HG02943 (cell line): ENCODE measurements around the gene TYRO3.

ENCODE experiments used
- ATAC-seq: cut with Tn5 transposase; IDR thresholded peaks from one replicate; pipeline ENCODE4 v1.9.1; 2021; ENCODE audit warnings: mild to moderate bottlenecking, low read depth, moderate library complexity; ENCODE audit not compliant: unreplicated experiment

The TYRO3 gene

GRCh38 chr15:41558400-41559238 lies at the start of gene TYRO3:
Gene TYRO3, plus strand, starts transcription at chr15:41559212. Its CDS starts 46 bp downstream, at chr15:41559258.
- ATAC-seq: no peak

- ATAC-seq: no peak
These were observed 48.3 kb upstream of the TYRO3 start for GRCh38 chr15:41510728-41511127.

- no peak for ATAC-seq
These were observed 47.6 kb upstream of the TYRO3 start for GRCh38 chr15:41511331-41511898.

GRCh38 chr15:41511899-41512369 lies 47.1 kb upstream of the TYRO3 start:
- no peak for ATAC-seq

- ATAC-seq: no peak
These were observed 46.5 kb upstream of the TYRO3 start for GRCh38 chr15:41512512-41512939.

- no peak for ATAC-seq
These were observed 46.0 kb upstream of the TYRO3 start for GRCh38 chr15:41512940-41513505.

- ATAC-seq: no peak
These were observed 45.3 kb upstream of the TYRO3 start, which contains the start of gene LTK for GRCh38 chr15:41513506-41514227. Gene LTK, minus strand, starts transcription at chr15:41513827. Its CDS starts 118 bp downstream, at chr15:41513709.

- ATAC-seq: no peak
These were observed 41.0 kb upstream of the TYRO3 start for GRCh38 chr15:41517895-41518449.

- no peak for ATAC-seq
These were observed 38.4 kb upstream of the TYRO3 start for GRCh38 chr15:41520636-41521035.

- ATAC-seq: no peak
These were observed 37.4 kb upstream of the TYRO3 start for GRCh38 chr15:41521614-41522013.

GRCh38 chr15:41523097-41523496 lies 35.9 kb upstream of the TYRO3 start:
- no peak for ATAC-seq

GRCh38 chr15:41530363-41530956 lies 28.6 kb upstream of the TYRO3 start:
- ATAC-seq: no peak

GRCh38 chr15:41535544-41535943 lies 23.5 kb upstream of the TYRO3 start:
- ATAC-seq: no peak

GRCh38 chr15:41536866-41537265 lies 22.1 kb upstream of the TYRO3 start:
- no peak for ATAC-seq

- ATAC-seq: no peak
These were observed 15.5 kb upstream of the TYRO3 start for GRCh38 chr15:41543521-41543870.

- no peak for ATAC-seq
These were observed 14.4 kb upstream of the TYRO3 start for GRCh38 chr15:41544650-41545015.

GRCh38 chr15:41545218-41545617 lies 13.8 kb upstream of the TYRO3 start:
- no peak for ATAC-seq

- ATAC-seq: no peak
These were observed 11.9 kb upstream of the TYRO3 start for GRCh38 chr15:41546851-41547786.

- no peak for ATAC-seq
These were observed 8.8 kb upstream of the TYRO3 start for GRCh38 chr15:41550066-41550775.
